Panc1 (cell line): ENCODE results near the gene FGD5. TPM values are rescaled to one million over a fixed set of nuclear protein-coding genes. Genes with fewer than 3 reads are reported as not detected.

Experiments
- ATAC-seq: fragments of 200-7000 bp; cut with Tn5 transposase; 2 replicates; pipeline ENCODE4 v1.9.1; 2020; ENCODE audit warnings: mild to moderate bottlenecking, moderate library complexity
- BruUV-seq: library from RNA; stranded (reverse); fragments of 400-500 nt; replicated peaks from 2 replicates; lab custom pipeline; 2021; lab: Mats Ljungman, UMichigan
- CTCF ChIA-PET: fragments of 300-600 bp; sonication (Branson Sonifier 250); formaldehyde crosslinking; loops from one replicate; lab custom pipeline; 2022; ENCODE audit warnings: antibody characterized with exemption; lab: Charles Lee
- POLR2A ChIA-PET: fragments of 300-600 bp; sonication (Branson Sonifier 250); formaldehyde crosslinking; loops from one replicate; lab custom pipeline; 2022; ENCODE audit warnings: antibody characterized with exemption; lab: Charles Lee
- DNase-seq: peaks from one replicate; pipeline ENCODE4 v3.0.0-alpha.2; 2010; ENCODE audit warnings: low read depth, low spot score
- H3K27ac ChIP-seq: 2 replicates; pipeline ENCODE4 v1.5.1; 2011; ENCODE audit warnings: mild to moderate bottlenecking, low read length, inconsistent platforms
- H3K27me3 ChIP-seq: fragments of 200-500 bp; sonication (Bioruptor generic); 2 replicates; pipeline ENCODE4 v1.6.0; 2014; ENCODE audit warnings: low read length, inconsistent platforms; ENCODE audit not compliant: control insufficient read depth, insufficient read depth
- H3K36me3 ChIP-seq: fragments of 200-500 bp; sonication (Bioruptor generic); 2 replicates; pipeline ENCODE4 v1.5.1; 2014; ENCODE audit warnings: inconsistent platforms, mild to moderate bottlenecking, low read length, moderate library complexity; ENCODE audit not compliant: control insufficient read depth, insufficient read depth
- H3K4me1 ChIP-seq: 2 replicates; pipeline ENCODE4 v1.5.1; 2011; ENCODE audit warnings: inconsistent platforms, mild to moderate bottlenecking, low read length, moderate library complexity; ENCODE audit not compliant: control insufficient read depth, insufficient read depth
- H3K4me3 ChIP-seq, 2 experiments: 2 replicates each; pipeline ENCODE4 v1.5.1; 2011 to 2012; ENCODE audit warnings: low read depth in 2 of 2, low read length in 2 of 2, mild to moderate bottlenecking in 2 of 2, inconsistent platforms in 1 of 2, moderate library complexity in 1 of 2
- H3K9me3 ChIP-seq: fragments of 200-500 bp; sonication (Bioruptor generic); 2 replicates; pipeline ENCODE4 v1.5.1; 2014; ENCODE audit warnings: low read depth, mild to moderate bottlenecking, inconsistent platforms, low read length, moderate library complexity; ENCODE audit not compliant: control insufficient read depth, insufficient read depth
- CTCF ChIP-seq: fragments of 450-650 bp; IDR thresholded peaks from 2 replicates; pipeline ENCODE4 v1.5.1; 2017; ENCODE audit warnings: mild to moderate bottlenecking
- POLR2AphosphoS5 ChIP-seq: IDR thresholded peaks from 2 replicates; pipeline ENCODE4 v1.6.1; 2012; ENCODE audit warnings: mild to moderate bottlenecking, low read depth, low read length, moderate library complexity
- REST ChIP-seq, 2 experiments: IDR thresholded peaks; 2 replicates each; pipeline ENCODE4 v1.6.1; 2011 to 2012; ENCODE audit warnings: low read depth in 2 of 2, control low read depth in 1 of 2, low read length in 1 of 2, mild to moderate bottlenecking in 1 of 2, moderate library complexity in 1 of 2; ENCODE audit not compliant: insufficient read depth in 1 of 2
- SIN3A ChIP-seq: IDR thresholded peaks from 2 replicates; pipeline ENCODE4 v1.6.1; 2012; ENCODE audit warnings: low read depth, mild to moderate bottlenecking, low read length, moderate library complexity, borderline replicate concordance; ENCODE audit not compliant: insufficient read depth
- TCF7L2 ChIP-seq: IDR thresholded peaks from 2 replicates; pipeline ENCODE4 v1.6.1; 2011; ENCODE audit warnings: mild to moderate bottlenecking, low read depth, low read length, inconsistent platforms
- in situ Hi-C: cut with HindIII; loops from 2 replicates; pipeline ENCODE4 v1.10.0; 2016; ENCODE audit warnings: low sequenced_read_pairs, low pct_unique_long_range_greater_than_20kb
- intact Hi-C: fragments of 100-400 bp; cut with micrococcal nuclease; formaldehyde crosslinking; loops from one replicate; pipeline ENCODE4 v1.10.0; 2022; ENCODE audit not compliant: unreplicated experiment
- total RNA-seq: library from RNA; stranded (reverse); gene quantifications from one replicate; pipeline ENCODE4 v1.2.1, GENCODE V29; 2021; ENCODE audit not compliant: unreplicated experiment

Gene FGD5
- total RNA-seq, 1 experiment from 2014 or later = 0.77 TPM

GRCh38 chr3:14915636-14916222, 97.0 kb downstream of the FGD5 start:
- intact Hi-C loops = loop anchor here (5.0 kb wide), 1 partner anchor 58 kb away; no protein-coding TSS in a partner anchor
- no peak overlapping the region for H3K4me3 ChIP-seq
- no peaks in the 10 kb centered on the region for H3K27me3 ChIP-seq
- no peaks in the 10 kb centered on the region for H3K4me1 ChIP-seq
- ChIA-PET POLR2A (no interaction called here), CTCF (no interaction called here)
- no peak for TF ChIP-seq CTCF
- no peak for TF ChIP-seq TCF7L2
- no peak for TF ChIP-seq REST (IDR thresholded peaks at IDR 0.05; ENCODE audit: insufficient read depth in 1 of 2, low read depth in 2 of 2, low read length in 1 of 2)
- TF ChIP-seq POLR2AphosphoS5 = no peak
- TF ChIP-seq SIN3A = no peak
- no peak overlapping the region for H3K27ac ChIP-seq
- in situ Hi-C loops = no loop called here
- no peak; the same call in 1 of the 2 replicates for ATAC-seq
- no TSS peak for BruUV-seq
- no peak for DNase-seq
- H3K9me3 ChIP-seq = no peaks in the 10 kb centered on the region
- H3K36me3 ChIP-seq = no peaks in the 10 kb centered on the region

GRCh38 chr3:14918356-14918860, 99.6 kb downstream of the FGD5 start:
- ChIA-PET CTCF (no interaction called here), POLR2A (no interaction called here)
- Histone ChIP-seq H3K27ac (no peak overlapping the region), H3K4me3 (no peak overlapping the region), H3K36me3 (no peaks in the 10 kb centered on the region), H3K27me3 (no peaks in the 10 kb centered on the region), H3K9me3 (no peaks in the 10 kb centered on the region), H3K4me1 (no peaks in the 10 kb centered on the region)
- no TSS peak for BruUV-seq
- TF ChIP-seq SIN3A (no peak), REST (IDR thresholded peaks at IDR 0.05; ENCODE audit: insufficient read depth in 1 of 2, low read depth in 2 of 2, low read length in 1 of 2) (no peak), CTCF (no peak), POLR2AphosphoS5 (no peak), TCF7L2 (no peak)
- intact Hi-C loops = loop anchor here (5.0 kb wide), 1 partner anchor 61 kb away; no protein-coding TSS in a partner anchor
- DNase-seq (no peak), ATAC-seq (no peak)
- in situ Hi-C loops = no loop called here
